ENCODE data around the gene TRDN.

DNA sequence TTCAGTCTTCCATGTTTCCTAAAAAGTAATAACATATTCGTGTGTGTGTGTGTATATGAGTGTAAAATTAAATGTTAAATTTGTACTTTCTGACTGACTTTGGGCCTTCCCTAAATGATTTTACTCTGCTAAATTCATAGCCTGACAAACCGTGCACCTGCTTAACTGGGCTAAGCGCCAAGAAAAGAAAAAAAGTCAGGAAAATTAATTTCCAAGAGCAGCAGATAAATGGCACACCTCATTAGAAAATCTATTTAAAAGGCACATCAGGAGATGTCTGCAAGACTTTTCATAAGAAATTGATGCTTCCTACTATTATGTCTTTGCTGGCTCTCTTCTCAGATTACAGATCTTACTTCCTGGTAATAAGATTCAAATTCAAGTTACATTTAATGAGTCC, 72.4 kb downstream of the TRDN start:
- TF ChIP-seq, protein P1, sequence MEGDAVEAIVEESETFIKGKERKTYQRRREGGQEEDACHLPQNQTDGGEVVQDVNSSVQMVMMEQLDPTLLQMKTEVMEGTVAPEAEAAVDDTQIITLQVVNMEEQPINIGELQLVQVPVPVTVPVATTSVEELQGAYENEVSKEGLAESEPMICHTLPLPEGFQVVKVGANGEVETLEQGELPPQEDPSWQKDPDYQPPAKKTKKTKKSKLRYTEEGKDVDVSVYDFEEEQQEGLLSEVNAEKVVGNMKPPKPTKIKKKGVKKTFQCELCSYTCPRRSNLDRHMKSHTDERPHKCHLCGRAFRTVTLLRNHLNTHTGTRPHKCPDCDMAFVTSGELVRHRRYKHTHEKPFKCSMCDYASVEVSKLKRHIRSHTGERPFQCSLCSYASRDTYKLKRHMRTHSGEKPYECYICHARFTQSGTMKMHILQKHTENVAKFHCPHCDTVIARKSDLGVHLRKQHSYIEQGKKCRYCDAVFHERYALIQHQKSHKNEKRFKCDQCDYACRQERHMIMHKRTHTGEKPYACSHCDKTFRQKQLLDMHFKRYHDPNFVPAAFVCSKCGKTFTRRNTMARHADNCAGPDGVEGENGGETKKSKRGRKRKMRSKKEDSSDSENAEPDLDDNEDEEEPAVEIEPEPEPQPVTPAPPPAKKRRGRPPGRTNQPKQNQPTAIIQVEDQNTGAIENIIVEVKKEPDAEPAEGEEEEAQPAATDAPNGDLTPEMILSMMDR (IDR thresholded peaks at IDR 0.05), result no peak
- TF ChIP-seq POLR2A (IDR thresholded peaks at IDR 0.05), result no peak
- TF ChIP-seq POLR2AphosphoS5 (IDR thresholded peaks at IDR 0.05), result no peak

All from breast epithelium (tissue), 3 donors.